OCI-LY3 (cell line): Measurements from ENCODE around the gene FZD4.
A peak's percentile ranks its signal among the peaks of the same experiment; 100 is the strongest.

Experiments used
- H2AFZ ChIP-seq: fragments of 200-600, 300-600 bp; shearing (Covaris generic); 2 replicates; pipeline ENCODE4 v1.6.0; 2014; ENCODE audit warnings: antibody characterized with exemption, low read depth, low read length
- H3K27ac ChIP-seq: fragments of 200-600, 300-600 bp; sonication (generic); 2 replicates; pipeline ENCODE4 v1.5.1; 2014; ENCODE audit warnings: mild to moderate bottlenecking, low read length, moderate library complexity, mixed read lengths
- H3K27me3 ChIP-seq: fragments of 200-600, 300-600 bp; sonication (generic); 2 replicates; pipeline ENCODE4 v1.6.1; 2014; ENCODE audit warnings: low read depth, low read length, mixed read lengths
- H3K36me3 ChIP-seq: fragments of 200-600, 300-600 bp; sonication (generic); replicated peaks from 2 replicates; pipeline ENCODE3; 2014; ENCODE audit warnings: low read depth, low read length, mixed read lengths
- H3K4me1 ChIP-seq: fragments of 300-600, 200-600 bp; sonication (generic); 2 replicates; pipeline ENCODE4 v1.6.1; 2014; ENCODE audit warnings: low read length, mixed read lengths
- H3K4me2 ChIP-seq: fragments of 200-600, 300-600 bp; sonication (generic); 2 replicates; pipeline ENCODE4 v1.6.1; 2014; ENCODE audit warnings: low read length, mixed read lengths
- H3K4me3 ChIP-seq: fragments of 300-600, 200-600 bp; sonication (generic); 2 replicates; pipeline ENCODE4 v1.5.1; 2014; ENCODE audit warnings: antibody characterized with exemption, mild to moderate bottlenecking, low read length, moderate library complexity
- H3K79me2 ChIP-seq: fragments of 300-600, 200-600 bp; shearing (Covaris generic); 2 replicates; pipeline ENCODE4 v1.6.1; 2014; ENCODE audit warnings: mild to moderate bottlenecking, low read length, mixed read lengths
- H3K9ac ChIP-seq: fragments of 300-600, 200-600 bp; shearing (Covaris generic); 2 replicates; pipeline ENCODE4 v1.6.0; 2014; ENCODE audit warnings: mild to moderate bottlenecking, low read length, moderate library complexity
- H3K9me3 ChIP-seq: fragments of 200-600, 300-600 bp; shearing (Covaris generic); 2 replicates; pipeline ENCODE4 v1.6.1; 2014; ENCODE audit warnings: low read length, mixed read lengths; ENCODE audit not compliant: insufficient read depth
- H4K20me1 ChIP-seq: fragments of 200-600, 300-600 bp; sonication (generic); 2 replicates; pipeline ENCODE4 v1.6.1; 2016; ENCODE audit warnings: low read length, mixed read lengths; ENCODE audit not compliant: insufficient read depth
- EZH2phosphoT487 ChIP-seq: fragments of 200-600 bp; shearing (Covaris generic); IDR thresholded peaks from 2 replicates; pipeline ENCODE4 v1.6.1; 2018; ENCODE audit warnings: antibody characterized with exemption, mixed run types, low read depth
- TF ChIP-seq, protein P1 (sequence below): fragments of 200-600, 300-600 bp; sonication (generic); IDR thresholded peaks from 2 replicates; pipeline ENCODE4 v1.5.1; 2014; ENCODE audit warnings: antibody characterized with exemption, low read length, low read depth

Gene FZD4

DNA sequence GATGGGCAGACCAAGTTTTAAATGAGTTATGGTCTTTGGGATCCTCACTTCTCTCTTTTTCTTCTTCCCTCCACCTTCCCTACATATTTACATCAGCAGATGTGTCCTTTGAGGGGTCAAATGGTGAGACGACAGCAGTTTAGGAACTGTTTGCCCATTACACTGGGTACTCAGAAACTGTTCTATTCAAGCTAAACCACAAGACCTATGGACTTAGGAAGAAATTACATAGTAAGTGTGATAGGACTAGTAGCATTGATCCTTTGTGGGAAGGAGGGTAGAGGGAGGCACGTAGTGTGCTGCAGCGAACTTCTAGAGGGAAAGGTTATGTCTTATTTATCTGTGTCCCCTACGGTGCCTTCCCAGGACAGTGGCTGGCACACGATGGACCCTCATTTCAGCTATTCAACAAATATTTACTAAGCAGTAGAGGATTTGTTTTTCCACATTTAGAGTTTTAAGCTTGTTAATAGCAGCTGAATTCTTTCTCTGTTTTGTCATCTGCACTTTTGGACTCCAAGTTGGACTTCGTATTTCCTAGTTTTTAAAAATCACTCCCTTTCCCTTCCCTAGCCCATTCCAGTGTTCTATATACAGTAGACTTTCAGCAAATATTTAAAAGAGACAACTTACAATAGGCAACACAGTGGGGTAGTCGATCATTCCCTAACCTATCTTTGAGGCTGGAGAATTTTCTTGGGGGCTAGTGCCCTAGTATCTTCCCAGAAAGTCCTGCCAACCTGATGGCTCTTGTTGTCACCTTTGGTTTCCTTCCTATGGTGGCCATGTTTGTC lies 13.9 kb downstream of the FZD4 start:
- H3K4me2 ChIP-seq, result no peak overlapping the region
- H3K79me2 ChIP-seq, result no peaks in the 10 kb centered on the region
- TF ChIP-seq, protein P1, sequence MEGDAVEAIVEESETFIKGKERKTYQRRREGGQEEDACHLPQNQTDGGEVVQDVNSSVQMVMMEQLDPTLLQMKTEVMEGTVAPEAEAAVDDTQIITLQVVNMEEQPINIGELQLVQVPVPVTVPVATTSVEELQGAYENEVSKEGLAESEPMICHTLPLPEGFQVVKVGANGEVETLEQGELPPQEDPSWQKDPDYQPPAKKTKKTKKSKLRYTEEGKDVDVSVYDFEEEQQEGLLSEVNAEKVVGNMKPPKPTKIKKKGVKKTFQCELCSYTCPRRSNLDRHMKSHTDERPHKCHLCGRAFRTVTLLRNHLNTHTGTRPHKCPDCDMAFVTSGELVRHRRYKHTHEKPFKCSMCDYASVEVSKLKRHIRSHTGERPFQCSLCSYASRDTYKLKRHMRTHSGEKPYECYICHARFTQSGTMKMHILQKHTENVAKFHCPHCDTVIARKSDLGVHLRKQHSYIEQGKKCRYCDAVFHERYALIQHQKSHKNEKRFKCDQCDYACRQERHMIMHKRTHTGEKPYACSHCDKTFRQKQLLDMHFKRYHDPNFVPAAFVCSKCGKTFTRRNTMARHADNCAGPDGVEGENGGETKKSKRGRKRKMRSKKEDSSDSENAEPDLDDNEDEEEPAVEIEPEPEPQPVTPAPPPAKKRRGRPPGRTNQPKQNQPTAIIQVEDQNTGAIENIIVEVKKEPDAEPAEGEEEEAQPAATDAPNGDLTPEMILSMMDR, result no peak
- TF ChIP-seq EZH2phosphoT487, result no peak
- no peak overlapping the region for H3K4me3 ChIP-seq
- H4K20me1 ChIP-seq, result no peaks in the 10 kb centered on the region
- H2AFZ ChIP-seq, result no peak overlapping the region
- no peaks in the 10 kb centered on the region for H3K36me3 ChIP-seq
- no peak overlapping the region for H3K27ac ChIP-seq
- no peaks in the 10 kb centered on the region for H3K4me1 ChIP-seq
- no peaks in the 10 kb centered on the region for H3K27me3 ChIP-seq
- no peak overlapping the region for H3K9ac ChIP-seq
- H3K9me3 ChIP-seq, result no peaks in the 10 kb centered on the region

DNA sequence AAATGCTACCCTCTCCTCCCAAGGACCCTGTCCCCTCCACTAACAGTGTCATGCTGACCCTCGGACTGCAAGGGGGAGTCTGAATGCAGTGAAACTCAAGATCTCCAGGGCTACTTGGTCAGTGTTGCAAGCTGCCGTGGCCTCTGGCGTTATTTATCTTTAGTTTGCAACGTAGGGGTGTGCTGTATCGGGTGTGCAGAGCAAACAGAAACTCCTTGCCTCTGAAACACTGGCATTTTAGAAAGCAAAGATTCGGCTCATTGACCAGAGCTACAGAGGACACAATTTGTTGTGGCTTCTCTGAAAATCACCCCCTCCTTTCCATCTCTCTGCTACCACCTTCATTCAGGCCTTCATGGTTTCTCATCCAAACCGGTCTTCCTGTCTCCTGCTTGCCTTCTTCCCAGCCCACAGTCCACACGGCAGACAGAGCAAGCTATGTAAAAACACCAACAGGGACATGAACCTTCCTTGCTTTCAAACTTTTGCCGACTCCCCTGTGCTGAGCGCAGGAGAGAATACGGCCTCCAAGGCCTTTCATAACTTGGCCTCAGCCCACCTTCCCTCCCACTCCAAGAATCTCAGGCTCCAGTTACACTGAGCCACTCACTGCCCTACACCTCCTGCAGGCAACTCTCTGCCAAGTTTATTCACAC lies 14.9 kb downstream of the FZD4 start:
- Histone ChIP-seq H4K20me1 (no peaks in the 10 kb centered on the region), H2AFZ (peak overlapping the region; percentile 46; the same call in 1 of the 2 replicates), H3K9me3 (no peaks in the 10 kb centered on the region), H3K27ac (no peak overlapping the region), H3K4me1 (no peaks in the 10 kb centered on the region), H3K4me2 (no peak overlapping the region), H3K36me3 (no peaks in the 10 kb centered on the region), H3K79me2 (no peaks in the 10 kb centered on the region), H3K27me3 (no peaks in the 10 kb centered on the region), H3K4me3 (no peak overlapping the region), H3K9ac (no peak overlapping the region)
- TF ChIP-seq, protein P1, result no peak
- TF ChIP-seq EZH2phosphoT487, result no peak

DNA sequence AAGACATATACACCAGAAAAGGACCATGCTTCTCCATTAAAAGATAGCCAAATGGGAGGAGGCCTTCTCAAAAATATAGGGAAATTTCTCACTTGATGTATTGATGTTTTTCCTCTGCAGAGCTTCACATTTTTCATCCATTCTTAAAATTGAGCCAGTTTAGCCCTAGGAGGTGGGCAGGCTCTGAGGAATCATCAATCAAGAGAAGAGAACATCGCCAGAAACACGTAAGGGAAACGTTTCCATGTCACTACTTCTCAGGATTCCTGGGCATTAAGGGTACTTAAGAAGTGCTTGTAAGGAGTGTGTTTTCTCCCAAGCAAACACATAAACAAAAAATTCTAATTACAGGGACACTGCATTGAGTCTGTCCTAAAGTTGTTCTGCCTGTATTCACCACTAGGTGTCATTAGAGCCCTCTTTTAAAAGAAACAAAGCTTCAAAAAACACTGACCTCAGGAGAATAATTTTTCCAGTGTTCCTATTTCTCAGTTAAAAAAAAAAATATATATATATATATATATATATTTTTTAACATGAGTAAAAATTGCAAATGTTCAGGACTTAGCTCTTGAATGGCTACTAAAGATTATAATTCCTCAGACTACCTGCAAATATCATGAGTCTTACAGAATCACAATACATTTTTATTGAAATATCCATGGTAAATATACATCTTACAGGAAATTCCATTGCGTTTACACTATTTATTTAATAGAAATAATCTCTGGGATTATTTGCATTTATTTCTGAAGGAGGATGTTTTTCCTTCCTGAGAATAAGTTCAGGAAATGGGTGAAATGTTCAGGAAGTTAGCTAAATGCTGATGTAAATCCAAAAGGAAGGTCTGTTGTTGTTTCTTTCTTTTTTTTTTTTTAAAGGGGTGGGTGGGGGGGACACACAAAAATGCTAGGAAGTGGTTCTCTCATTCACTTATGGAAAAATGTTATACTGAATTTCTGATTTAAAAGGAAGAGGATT lies 16.0 kb downstream of the FZD4 start:
- Histone ChIP-seq H3K4me1 (no peaks in the 10 kb centered on the region), H3K27me3 (no peaks in the 10 kb centered on the region), H3K9ac (no peak overlapping the region), H3K27ac (no peak overlapping the region), H3K4me2 (0 out of 2 replicates have a peak overlapping the region, but pooled peaks have one; percentile 3), H3K79me2 (no peaks in the 10 kb centered on the region), H3K4me3 (no peak overlapping the region), H4K20me1 (no peaks in the 10 kb centered on the region), H2AFZ (no peak overlapping the region), H3K9me3 (no peaks in the 10 kb centered on the region), H3K36me3 (no peaks in the 10 kb centered on the region)
- TF ChIP-seq EZH2phosphoT487, result no peak
- TF ChIP-seq, protein P1, result peak; percentile 72
